ENCODE data around the gene PEX3.
"Not testable (repeated sequence)": the region's sequence is repeated elsewhere in the genome, so short reads cannot be mapped to it uniquely, and the experiment has no call there.

The PEX3 gene

DNA sequence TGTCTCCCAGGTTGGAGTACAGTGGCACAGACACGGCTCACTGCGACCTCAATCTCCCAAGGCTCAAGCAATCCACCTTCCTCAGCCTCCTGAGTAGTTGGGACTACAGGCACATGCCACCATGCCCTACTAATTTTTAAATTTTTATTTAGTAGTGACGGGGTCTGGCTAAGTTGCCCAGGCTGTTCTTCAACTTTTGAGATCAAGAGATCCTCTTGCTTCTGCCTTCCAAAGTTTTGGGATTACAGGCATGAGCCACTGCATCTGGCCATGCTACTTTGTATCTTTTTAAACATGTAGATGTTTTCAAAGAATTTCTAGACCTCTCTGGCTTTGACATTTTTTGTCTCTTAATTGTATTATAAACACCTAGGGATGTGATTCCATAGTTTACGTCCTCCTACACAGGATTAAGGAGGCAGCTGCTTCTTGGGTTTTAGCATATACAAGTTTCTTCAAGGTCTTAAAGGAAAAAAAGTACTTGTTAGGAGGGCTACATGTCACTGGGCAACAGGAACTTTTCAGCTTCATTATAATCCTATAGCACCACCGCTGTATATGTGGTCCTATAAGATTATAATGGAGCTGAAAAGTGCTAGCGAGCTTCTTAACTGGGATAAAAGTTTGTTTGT is 1.4 kb upstream of the PEX3 start:
- no peak for DNase-seq

DNA sequence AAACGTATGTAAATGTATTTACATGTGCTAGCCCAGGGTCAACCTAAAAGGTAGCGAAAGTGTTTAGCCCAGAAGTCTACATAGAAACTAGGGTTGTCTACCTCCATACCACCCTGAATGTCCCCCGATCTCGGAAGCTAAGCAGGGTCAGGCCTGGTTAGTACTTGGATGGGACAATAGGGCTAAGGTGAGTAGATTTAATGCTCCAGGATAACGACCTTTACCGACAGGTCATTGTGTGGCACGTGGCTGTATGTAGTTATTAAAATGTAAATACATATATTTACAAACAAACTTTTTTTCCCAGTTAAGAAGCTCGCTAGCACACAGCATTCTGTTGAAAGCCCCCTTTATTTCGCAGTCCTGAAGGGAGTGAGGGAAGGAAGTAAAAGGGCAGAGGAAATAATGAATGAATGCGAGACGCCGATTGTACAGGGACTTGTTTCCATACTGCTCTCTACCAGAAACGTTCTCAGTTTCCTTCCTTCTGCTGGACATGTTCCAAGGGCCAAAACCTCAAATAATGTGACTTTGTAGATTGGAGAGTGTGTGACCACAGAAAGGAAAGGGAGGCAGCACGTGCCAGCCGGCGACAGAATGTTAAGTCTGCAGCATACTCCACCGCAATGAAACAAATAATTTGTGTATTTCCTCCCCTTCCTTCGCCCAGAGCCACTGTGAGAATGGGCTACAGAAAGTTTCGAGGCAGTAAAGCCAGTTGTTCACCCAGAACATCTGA is 722 bp upstream of the PEX3 start:
- DNase-seq: peak; percentile 68 to 69

DNA sequence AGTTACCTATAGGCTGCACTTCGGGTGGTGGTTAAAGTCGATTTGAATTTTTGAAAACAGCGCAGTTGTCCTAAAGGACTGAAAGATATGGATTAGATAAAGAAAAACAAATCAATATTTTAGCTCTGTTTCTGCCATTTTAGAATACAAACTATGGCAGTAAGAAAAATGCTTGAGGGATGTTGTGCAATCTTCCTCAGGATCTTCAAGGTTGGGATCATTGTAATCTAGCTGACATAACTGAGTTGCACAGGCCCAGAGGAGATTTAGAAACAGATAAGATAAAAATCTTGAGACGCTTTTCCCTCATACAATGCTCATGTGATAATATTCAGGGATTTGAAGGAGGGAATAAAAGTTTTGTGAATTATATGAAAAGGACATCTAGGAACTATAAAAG is 926 bp downstream of the PEX3 start:
- no peak for DNase-seq

DNA sequence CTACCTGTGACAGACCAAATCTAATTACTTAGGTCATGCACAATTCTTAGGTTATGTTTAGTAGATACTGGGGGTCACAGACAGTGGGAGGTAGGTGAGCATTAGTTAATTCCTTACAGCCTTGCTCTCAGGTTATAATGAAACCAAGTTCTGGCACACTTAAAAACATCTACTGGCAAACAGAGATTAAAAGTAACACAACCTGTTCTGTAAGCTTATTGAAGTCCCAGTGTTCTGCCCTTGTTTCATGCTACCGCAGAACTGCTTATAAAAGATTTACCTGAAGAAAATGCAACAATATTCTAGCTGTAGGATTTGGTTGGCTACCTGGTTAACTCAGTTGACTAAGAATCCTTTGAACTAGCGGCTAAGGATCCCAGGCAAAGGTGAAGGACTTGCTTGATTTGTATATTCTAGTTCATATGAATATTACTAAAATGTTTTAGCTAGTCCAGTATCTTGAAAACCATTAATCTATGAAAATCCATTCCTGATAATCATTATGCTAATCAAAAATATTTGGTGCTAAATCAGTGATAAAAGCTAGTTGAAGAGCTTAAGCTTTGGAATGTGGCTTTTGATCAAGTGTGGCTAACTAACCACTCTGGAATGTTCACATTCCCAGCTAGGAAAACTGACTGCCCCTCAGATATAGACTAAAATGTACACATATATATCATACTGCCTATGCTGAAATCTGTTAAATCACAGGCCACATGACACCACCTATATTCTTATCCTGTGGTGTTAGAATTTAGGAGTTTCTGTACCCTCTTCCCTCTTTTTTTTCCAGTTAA is 7.2 kb downstream of the PEX3 start:
- DNase-seq: no peak

DNA sequence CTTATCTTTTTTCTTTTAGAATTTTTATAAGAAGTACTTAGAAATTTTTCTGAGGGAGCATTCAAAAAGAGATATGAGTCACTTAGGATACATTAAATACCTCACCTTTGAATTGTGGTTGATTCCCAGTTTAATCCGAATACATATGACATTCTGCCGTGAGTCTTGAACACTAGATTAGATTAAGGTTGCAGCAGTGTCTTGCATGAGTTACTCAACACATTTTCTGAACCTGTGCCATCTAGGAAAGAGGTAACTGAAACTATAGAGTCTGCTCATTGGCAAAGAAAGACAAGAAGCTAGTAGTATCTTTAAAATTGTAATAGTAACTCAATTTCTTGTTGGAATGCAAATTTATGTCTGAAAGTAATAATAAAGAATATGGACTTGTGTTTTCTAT is 14.9 kb downstream of the PEX3 start:
- DNase-seq: no peak

DNA sequence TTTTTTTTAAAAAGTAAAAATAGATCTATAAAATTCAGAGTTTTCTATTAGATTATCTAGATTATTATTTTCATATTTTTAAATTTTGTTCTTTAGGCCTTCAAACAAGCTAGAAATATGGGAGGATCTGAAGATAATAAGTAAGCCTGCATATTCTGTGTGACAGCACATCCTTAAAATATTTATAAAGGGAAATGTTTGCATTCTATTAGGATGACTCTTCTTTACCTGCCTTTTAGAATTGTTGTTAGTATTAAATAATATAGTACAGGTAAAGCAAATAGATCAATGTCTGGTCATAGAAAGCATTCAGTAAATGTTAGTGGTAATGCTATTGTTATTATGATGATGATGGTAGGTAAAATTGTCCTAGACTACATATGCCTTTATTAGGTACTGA is 17.4 kb downstream of the PEX3 start:
- DNase-seq: no peak

DNA sequence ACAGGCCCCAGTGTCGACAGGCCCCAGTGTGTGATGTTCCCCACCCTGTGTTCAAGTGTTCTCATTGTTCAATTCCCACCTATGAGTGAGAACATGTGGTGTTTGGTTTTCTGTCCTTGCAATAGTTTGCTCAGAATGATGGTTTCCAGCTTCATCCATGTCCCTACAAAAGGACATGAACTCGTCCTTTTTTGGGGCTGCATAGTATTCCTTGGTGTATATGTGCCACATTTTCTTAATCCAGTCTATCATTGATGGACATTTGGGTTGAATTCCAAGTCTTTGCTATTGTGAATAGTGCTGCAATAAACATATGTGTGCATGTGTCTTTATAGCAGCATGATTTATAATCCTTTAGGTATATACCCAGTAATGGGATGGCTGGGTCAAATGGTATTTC is 18.2 kb downstream of the PEX3 start:
- DNase-seq: not testable (repeated sequence)

DNA sequence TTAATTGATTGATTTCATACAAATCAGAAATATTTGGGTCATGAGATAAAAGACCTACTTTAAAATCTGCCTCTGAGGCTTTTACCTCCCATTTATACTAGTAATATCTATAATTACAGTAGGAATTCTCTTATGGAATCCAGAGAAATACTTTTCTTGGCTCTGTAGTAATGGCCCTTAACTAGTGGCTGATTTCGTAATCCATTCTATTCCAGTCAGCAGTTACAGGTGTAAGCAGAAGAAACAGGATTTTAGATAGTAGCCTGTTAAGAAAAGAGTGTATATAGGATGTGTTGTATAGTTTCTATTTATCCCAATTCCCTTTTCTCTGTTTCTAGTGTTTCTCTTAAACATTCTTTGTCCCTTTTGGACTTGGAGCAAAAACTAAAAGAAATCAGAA is 21.2 kb downstream of the PEX3 start:
- no peak for DNase-seq

DNA sequence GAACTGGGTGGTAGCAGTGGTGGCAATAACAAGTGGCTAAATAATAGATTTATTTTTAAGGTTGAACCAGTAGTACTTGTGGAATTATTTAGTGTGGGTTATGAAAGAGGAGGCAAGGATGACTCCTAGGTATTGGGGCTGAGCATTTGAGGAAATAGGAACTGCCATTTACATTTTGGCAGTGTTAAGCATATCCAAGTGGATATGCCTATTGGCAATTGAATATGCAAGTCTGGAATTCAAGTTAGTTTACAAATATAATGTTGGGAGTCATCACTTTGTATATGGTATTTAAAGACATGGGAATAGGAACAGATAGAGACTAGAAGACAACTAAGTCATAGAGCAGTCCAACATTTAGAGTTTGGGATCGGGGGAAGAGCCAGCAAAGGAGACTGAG is 25.9 kb downstream of the PEX3 start:
- DNase-seq: no peak

DNA sequence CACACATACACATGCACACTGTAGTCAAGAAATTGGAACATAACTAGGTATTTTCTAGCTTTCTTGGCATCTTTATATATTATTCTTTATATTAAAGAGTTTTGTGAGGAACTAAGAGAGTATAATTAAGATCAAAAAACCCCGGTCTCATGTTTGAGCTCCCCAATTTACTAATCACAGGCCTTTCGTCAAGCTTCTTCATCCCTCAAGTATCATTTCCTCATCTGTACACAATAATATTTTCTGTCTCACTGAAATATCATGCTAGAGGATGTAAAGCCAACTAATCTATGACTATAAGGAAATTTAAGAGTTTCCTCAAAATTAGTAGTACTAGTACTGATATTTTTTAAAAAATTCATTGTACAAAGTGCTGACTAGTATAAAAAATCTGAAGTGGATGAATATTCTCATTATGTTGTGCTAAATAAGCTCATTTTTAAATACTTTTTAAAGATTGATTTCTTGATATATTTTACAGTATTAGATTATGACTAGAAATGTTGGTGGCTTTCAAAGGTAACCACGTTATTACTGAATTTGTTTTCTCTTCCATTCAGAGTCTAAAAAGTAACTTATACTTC is 28.0 kb downstream of the PEX3 start:
- DNase-seq: no peak

DNA sequence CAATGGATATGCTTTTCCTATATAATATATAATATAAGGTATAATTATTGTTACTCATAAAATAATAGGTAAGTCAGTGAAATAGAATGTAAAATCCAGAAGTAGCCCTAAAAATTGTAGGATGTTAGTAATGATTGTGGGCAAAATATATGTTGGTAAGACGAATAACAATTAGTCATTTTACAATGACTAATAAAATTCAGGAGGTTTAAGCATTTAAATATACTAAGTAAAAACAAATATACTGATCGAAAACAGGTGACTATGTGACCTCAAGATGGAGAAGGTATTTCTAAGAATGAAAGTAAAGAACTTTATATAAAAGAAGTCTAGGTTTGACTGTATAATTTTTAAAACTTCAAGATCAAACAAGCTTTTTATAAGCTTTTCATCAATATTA is 32.0 kb downstream of the PEX3 start:
- no peak for DNase-seq

DNA sequence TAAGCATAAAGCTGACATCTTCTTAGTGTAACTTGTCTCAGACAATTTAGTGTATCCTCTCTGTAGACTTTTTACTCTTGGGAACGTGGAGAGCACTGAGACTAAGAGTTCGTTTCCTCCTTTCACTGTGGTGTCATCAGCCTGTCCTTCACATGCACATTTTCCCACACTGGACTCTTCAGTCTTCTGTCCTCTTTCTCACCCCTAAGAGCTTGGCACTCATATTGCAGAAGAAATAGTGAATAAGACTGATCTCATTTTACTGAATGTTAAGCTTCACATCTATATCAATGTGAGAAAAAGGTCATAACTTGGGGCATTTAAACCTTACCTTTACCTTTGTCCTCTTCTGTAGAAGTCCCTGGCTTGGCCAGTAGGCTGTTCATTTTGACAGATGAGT is 35.4 kb downstream of the PEX3 start:
- no peak for DNase-seq

DNA sequence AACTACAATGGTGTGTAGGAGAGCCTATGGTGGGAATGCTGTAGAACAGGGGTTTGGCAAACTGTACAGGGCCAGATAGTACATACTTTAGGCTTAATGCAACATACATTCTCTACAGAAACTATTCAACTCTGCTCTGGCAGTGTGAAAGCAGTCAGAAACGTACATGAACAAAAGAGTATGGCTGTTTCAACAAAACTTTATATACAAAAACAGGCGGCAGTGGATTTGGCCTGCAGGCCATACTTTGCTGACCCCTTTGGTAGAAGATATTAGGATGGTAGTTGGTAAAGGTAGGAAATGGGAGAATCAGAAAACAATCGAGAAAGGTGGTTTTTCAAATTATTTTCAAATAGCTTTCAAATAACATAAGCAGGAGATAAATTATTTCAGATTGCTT is 36.1 kb downstream of the PEX3 start:
- DNase-seq: no peak

DNA sequence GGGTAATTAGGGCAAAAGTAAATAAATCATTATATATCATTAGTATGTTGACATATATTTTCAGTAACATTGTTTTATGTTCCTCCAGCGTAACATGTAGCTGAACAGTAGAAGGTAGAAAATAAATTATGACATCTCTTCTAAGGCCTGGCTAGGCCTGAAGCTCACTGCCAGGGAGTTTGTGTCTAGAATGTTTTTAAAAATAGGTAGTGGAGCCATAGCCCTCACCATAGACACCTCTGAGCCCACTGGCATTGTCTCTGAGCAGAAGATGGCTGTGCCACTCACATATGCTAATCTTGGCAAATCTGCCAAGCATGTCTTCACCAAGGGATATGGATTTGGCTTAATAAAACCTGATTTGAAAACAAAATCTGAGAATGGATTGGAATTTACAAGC is 39.6 kb downstream of the PEX3 start:
- no peak for DNase-seq

DNA sequence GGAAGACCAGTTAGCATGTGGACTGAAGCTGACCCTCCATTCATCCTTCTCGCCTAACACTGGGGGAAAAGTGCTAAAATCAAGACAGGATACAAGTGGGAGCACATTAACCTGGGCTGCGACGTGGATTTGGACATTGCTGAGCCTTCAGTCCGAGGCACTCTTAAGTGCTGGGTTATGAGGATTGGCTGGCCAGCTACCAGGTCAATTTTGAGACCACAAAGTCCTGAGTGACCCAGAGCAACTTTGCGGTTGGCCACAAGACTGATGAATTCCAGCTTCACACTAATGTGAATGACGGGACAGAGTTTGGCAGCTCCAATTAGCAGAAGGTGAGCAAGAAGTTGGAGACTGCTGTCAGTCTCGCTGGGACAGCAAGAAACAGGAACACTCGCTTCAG is 40.2 kb downstream of the PEX3 start:
- no peak for DNase-seq

DNA sequence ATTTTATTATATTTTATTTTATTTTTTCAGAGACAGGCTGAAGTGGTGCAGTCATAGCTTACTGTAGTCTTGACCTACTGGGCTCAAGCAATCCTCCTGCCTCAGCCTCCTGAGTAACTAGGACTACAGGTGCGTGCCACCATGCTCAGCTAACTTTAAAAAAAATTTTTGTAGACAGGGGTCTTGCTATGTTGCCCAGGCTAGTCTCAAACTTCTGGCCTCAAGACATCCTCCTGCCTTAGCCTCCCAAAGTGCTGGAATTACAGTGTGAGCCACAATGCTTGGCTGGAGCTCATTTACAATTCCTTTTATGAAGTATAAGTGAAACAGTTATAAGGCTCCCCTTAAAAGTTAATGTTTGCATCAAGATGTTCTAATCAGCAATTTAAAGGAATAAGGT is 46.4 kb downstream of the PEX3 start:
- DNase-seq: no peak

DNA sequence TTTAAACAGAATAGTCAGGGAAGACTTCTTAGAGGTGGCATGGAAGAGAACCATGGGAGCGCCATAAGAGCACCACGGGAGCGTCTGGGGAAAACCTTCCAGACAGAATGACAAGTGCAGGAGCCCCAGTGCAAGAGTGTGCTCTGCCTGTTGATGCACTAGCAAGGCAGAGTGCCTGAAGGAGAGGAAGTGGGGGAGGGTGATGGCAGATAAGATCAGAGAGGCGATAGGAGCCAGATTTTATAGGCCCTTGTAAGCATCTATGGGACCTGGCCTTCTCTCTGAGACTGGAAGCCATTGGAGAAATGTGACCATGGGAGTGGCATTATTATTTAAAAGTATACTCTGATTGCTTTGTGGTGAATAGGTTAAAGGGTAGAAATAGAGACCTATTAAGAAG is 47.8 kb downstream of the PEX3 start:
- DNase-seq: no peak

DNA sequence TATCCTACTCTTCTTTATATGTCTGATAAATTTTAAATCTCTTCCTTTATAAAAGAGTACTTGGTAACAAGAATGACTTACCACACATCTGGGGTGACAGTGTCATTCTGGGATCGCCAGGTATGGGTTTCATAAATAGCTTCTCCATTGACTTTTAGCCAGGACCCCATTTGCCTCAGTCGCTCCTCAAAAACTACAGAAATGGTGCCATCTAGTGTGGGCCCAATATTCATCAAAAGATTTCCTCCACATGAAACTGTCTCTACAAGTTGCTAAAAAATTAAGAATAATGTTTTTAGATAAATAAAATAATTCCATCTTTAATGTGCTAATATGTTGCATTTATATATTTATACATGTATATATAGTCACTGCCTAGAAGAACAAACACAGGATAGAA is 51.2 kb downstream of the PEX3 start:
- DNase-seq: no peak

DNA sequence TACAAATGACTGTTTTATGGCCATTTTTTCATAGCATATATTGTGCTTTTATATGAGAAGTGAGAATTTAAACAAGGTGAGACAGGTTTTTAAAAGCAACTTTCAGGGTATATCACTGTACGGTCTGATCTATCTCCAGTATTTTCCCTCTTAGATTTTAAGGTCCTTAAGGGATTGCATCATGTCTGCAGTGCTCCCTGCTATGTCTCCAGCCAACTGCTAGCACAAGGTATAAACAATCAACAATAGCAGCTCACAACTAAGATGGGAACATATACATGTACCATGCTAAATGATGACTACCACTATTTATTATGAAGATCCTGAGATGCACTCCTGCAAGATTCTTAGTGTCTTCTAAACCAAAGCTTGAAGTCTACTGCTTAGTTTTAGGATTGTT is 53.8 kb downstream of the PEX3 start:
- DNase-seq: no peak

DNA sequence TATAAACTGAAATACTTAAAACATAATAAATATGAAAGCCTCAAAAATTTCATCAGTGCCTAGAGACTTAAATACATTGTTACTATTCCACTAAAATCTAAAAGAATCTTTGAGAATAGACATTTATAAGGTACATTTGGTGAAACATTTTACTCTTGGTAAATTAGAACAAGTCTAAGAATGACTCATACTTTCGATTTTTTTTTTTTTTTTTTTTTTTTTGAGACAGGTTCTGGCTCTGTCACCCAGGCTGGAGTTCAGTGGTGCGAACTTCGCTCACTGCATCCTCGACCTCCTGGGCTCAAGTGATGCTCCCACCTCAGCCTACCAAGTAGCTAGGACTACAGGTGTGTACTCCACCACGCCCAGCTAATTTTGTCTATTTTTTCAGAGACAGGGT is 54.5 kb downstream of the PEX3 start:
- no peak for DNase-seq

DNA sequence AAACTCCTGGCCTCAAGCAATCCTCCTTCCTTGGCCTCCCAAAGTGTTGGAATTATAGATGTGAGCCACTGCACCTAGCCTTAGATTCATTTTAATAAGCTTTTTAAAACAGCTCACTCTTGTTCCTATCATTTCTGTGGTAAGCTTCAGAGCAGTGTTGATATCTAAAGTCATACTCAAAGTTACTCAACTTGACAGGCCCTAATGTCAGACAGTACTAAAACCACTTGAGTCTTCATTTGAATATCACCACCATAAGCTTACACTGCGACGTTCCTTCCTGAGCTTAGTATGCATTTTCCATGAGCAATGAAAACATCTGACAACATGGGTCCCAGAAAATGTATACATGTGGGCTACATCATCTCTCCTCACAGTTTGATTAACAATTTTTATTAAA is 54.9 kb downstream of the PEX3 start:
- DNase-seq: no peak

DNA sequence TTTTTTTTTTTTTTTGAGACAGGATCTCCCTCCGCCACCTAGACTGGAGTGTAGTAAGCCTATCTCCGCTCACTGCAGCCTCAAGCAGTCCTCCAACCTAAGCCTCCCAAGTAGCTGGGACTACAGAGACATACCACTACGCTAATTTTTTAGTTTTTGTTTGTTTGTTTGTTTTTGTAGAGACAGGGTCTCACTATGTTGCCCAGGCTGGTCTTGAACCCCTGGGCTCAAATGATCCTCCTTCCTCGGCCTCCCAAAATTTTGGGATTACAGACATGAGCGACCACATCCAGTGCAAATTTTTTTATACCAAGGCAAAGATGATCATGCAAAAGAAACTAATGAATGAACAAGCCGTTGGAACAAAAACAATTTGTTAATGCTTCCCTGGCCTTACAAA is 55.6 kb downstream of the PEX3 start:
- DNase-seq: no peak

DNA sequence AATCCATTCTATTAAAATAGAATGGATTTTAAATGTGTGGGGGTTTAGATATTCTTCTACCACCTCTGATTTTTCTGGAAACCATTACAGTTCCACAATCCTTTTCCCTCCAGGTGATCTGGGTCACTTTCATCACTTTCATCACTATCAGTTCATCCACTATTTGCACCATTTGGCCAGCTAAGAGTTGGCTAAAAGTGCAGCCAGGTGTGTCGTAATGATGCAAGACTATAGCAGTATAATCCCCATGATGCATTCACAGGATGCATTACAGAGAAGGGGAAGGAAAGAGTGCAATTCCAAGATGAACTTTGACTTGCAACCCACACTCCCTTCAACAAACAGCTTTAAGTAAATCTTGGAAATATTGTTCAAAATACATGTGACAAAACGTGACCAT is 56.0 kb downstream of the PEX3 start:
- DNase-seq: no peak
